GM23338 (cell line): Measurements from ENCODE around the gene PVRIG. TPM values are rescaled to one million over a fixed set of nuclear protein-coding genes. Genes with fewer than 3 reads are reported as not detected.

Experiments
- ATAC-seq: fragments of 200-7000 bp; cut with Tn5 transposase; 3 replicates; pipeline ENCODE4 v1.9.1; 2020
- DNase-seq: peaks from one replicate; pipeline ENCODE4 v3.0.0-alpha.2; 2015; ENCODE audit warnings: low spot score
- H2AFZ ChIP-seq: fragments of 200-600 bp; sonication (generic); 2 replicates; pipeline ENCODE4 v1.8.0; 2016; ENCODE audit warnings: antibody characterized with exemption, mild to moderate bottlenecking, moderate library complexity
- H3F3A ChIP-seq: fragments of 200-600 bp; sonication (generic); replicated peaks from 2 replicates; pipeline ENCODE4 v1.8.0; 2017; ENCODE audit warnings: antibody characterized with exemption, mixed run types, low read depth
- H3K27ac ChIP-seq: fragments of 200-600 bp; sonication (generic); 2 replicates; pipeline ENCODE4 v1.6.1; 2016; ENCODE audit warnings: low read depth
- H3K27me3 ChIP-seq: fragments of 200-600 bp; sonication (generic); 2 replicates; pipeline ENCODE4 v1.8.0; 2016; ENCODE audit warnings: mild to moderate bottlenecking, mixed run types, moderate library complexity; ENCODE audit not compliant: insufficient read depth
- H3K36me3 ChIP-seq: fragments of 200-600 bp; sonication (generic); 2 replicates; pipeline ENCODE4 v1.8.0; 2016; ENCODE audit warnings: mild to moderate bottlenecking; ENCODE audit not compliant: insufficient read depth
- H3K4me1 ChIP-seq: fragments of 200-600 bp; sonication (generic); 2 replicates; pipeline ENCODE4 v1.8.0; 2016; ENCODE audit warnings: mild to moderate bottlenecking, moderate library complexity; ENCODE audit not compliant: insufficient read depth
- H3K4me2 ChIP-seq: fragments of 200-600 bp; sonication (generic); 2 replicates; pipeline ENCODE4 v1.7.1; 2017; ENCODE audit warnings: mixed run types
- H3K4me3 ChIP-seq: fragments of 200-600 bp; sonication (generic); 2 replicates; pipeline ENCODE4 v1.6.1; 2016; ENCODE audit warnings: mixed run types
- H3K79me2 ChIP-seq: fragments of 200-600 bp; sonication (generic); replicated peaks from 2 replicates; pipeline ENCODE4 v1.8.0; 2017; ENCODE audit warnings: mild to moderate bottlenecking; ENCODE audit not compliant: insufficient read depth
- H3K9me2 ChIP-seq: fragments of 200-600 bp; sonication (generic); 2 replicates; pipeline ENCODE4 v1.8.0; 2017; ENCODE audit not compliant: insufficient read depth
- H4K20me1 ChIP-seq: fragments of 200-600 bp; sonication (generic); replicated peaks from 2 replicates; pipeline ENCODE4 v1.8.0; 2017; ENCODE audit warnings: mild to moderate bottlenecking; ENCODE audit not compliant: insufficient read depth
- H3K27ac Mint-ChIP-seq: 2 replicates; pipeline ENCODE4 v1.8.0; 2020; ENCODE audit warnings: inconsistent platforms, mild to moderate bottlenecking, moderate library complexity, mixed read lengths
- H3K27me3 Mint-ChIP-seq: 3 replicates; pipeline ENCODE4 v1.8.0; 2022; ENCODE audit warnings: low read depth, mild to moderate bottlenecking, moderate library complexity, mixed read lengths, inconsistent platforms; ENCODE audit not compliant: insufficient read depth, poor library complexity
- H3K36me3 Mint-ChIP-seq: 3 replicates; pipeline ENCODE4 v1.8.0; 2021; ENCODE audit warnings: low read depth, mild to moderate bottlenecking, inconsistent platforms, moderate library complexity, mixed read lengths
- H3K4me1 Mint-ChIP-seq: 3 replicates; pipeline ENCODE4 v1.8.0; 2020; ENCODE audit warnings: mild to moderate bottlenecking, inconsistent platforms, mixed read lengths
- H3K4me3 Mint-ChIP-seq: 3 replicates; pipeline ENCODE4 v1.8.0; 2021; ENCODE audit warnings: moderate library complexity, mild to moderate bottlenecking, inconsistent platforms, mixed read lengths
- H3K9me3 Mint-ChIP-seq: 3 replicates; pipeline ENCODE4 v1.8.0; 2020; ENCODE audit warnings: moderate library complexity, mild to moderate bottlenecking, inconsistent platforms, mixed read lengths
- CREB1 ChIP-seq: fragments of 250-450 bp; sonication (Bioruptor Pico); IDR thresholded peaks from 2 replicates; pipeline ENCODE4 v1.5.0; 2020; ENCODE audit warnings: low read depth, mild to moderate bottlenecking, moderate library complexity
- ETS1 ChIP-seq: IDR thresholded peaks from 2 replicates; pipeline ENCODE4 v1.6.1; 2016; ENCODE audit warnings: antibody characterized with exemption
- EZH2 ChIP-seq: fragments of 200-600 bp; sonication (generic); IDR thresholded peaks from one replicate; pipeline ENCODE4 v1.8.0; 2017; ENCODE audit warnings: antibody characterized with exemption, mild to moderate bottlenecking, low read depth; ENCODE audit not compliant: unreplicated experiment
- JUNB ChIP-seq: IDR thresholded peaks from one replicate; pipeline ENCODE4 v1.6.1; 2016; ENCODE audit warnings: antibody characterized with exemption; ENCODE audit not compliant: unreplicated experiment
- NANOG ChIP-seq: IDR thresholded peaks from 2 replicates; pipeline ENCODE4 v1.6.1; 2016; ENCODE audit warnings: antibody characterized with exemption, borderline replicate concordance
- POLR2AphosphoS5 ChIP-seq: IDR thresholded peaks from 2 replicates; pipeline ENCODE4 v1.6.1; 2016; ENCODE audit warnings: antibody characterized with exemption, low read depth
- STAT1 ChIP-seq: IDR thresholded peaks from one replicate; pipeline ENCODE4 v1.6.1; 2016; ENCODE audit warnings: antibody characterized with exemption; ENCODE audit not compliant: unreplicated experiment
- ZNF114 ChIP-seq: fragments of 250-450 bp; sonication (Bioruptor Pico); IDR thresholded peaks from 2 replicates; pipeline ENCODE4 v1.5.0; 2020; ENCODE audit warnings: mild to moderate bottlenecking, moderate library complexity
- ZNF331 ChIP-seq: fragments of 250-450 bp; sonication (Bioruptor Pico); IDR thresholded peaks from 2 replicates; pipeline ENCODE4 v1.5.0; 2020; ENCODE audit warnings: low read depth, mild to moderate bottlenecking, moderate library complexity
- polyA plus RNA-seq: library from polyadenylated mRNA; unstranded; fragments of >200 nt; fragmentation: Nextera tagmentation; extraction: Ambion mirVana; gene quantifications from 2 replicates; pipeline ENCODE4 v1.2.1, GENCODE V29; 2016
- total RNA-seq: library from RNA; depleted of rRNA; stranded (reverse); fragments of >200 nt; shearing (Covaris generic); gene quantifications from 2 replicates; pipeline ENCODE4 v1.2.3, GENCODE V29; 2014
- TF ChIP-seq, protein P1 (sequence below), 2 experiments: fragments of 200-600 bp in 1 of 2; sonication (generic) in 1 of 2; conservative IDR thresholded peaks; 2 replicates each; pipeline versions ENCODE4 v1.5.1 to v1.6.1; 2016 to 2017; ENCODE audit warnings: antibody characterized with exemption in 2 of 2, low read depth in 2 of 2, mild to moderate bottlenecking in 2 of 2, moderate library complexity in 1 of 2
- TF ChIP-seq, protein P2 (sequence below): fragments of 250-450 bp; sonication (Bioruptor Pico); IDR thresholded peaks from 2 replicates; pipeline ENCODE4 v1.5.0; 2020; ENCODE audit warnings: mild to moderate bottlenecking, moderate library complexity

PVRIG gene
- total and polyA plus RNA-seq, 2 experiments from 2014 or later, result 1.1 TPM; not detected in 1

GRCh38 chr7:100210805-100211204, 8.9 kb upstream of the PVRIG start:
- Histone ChIP-seq H2AFZ (no peak overlapping the region), H3K4me2 (no peak overlapping the region), H3K4me1 (peaks cover 5% of the 10 kb centered on the region; the same call in 1 of the 2 replicates), H3K4me3 (no peak overlapping the region), H3F3A (no peaks in the 10 kb centered on the region), H3K36me3 (no peaks in the 10 kb centered on the region), H3K9me2 (no peaks in the 10 kb centered on the region), H3K27ac (no peak overlapping the region), H4K20me1 (peaks cover under 1% of the 10 kb centered on the region; the same call in 1 of the 2 replicates), H3K79me2 (no peaks in the 10 kb centered on the region), H3K27me3 (peaks cover 54% of the 10 kb centered on the region)
- Mint-ChIP-seq H3K36me3 (no peaks in the 10 kb centered on the region), H3K4me1 (peaks cover 12% of the 10 kb centered on the region), H3K9me3 (no peaks in the 10 kb centered on the region), H3K27me3 (peaks cover 14% of the 10 kb centered on the region), H3K27ac (no peak overlapping the region), H3K4me3 (no peak overlapping the region; the same call in 2 of the 3 replicates)
- TF ChIP-seq, protein P1, sequence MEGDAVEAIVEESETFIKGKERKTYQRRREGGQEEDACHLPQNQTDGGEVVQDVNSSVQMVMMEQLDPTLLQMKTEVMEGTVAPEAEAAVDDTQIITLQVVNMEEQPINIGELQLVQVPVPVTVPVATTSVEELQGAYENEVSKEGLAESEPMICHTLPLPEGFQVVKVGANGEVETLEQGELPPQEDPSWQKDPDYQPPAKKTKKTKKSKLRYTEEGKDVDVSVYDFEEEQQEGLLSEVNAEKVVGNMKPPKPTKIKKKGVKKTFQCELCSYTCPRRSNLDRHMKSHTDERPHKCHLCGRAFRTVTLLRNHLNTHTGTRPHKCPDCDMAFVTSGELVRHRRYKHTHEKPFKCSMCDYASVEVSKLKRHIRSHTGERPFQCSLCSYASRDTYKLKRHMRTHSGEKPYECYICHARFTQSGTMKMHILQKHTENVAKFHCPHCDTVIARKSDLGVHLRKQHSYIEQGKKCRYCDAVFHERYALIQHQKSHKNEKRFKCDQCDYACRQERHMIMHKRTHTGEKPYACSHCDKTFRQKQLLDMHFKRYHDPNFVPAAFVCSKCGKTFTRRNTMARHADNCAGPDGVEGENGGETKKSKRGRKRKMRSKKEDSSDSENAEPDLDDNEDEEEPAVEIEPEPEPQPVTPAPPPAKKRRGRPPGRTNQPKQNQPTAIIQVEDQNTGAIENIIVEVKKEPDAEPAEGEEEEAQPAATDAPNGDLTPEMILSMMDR (conservative IDR thresholded peaks at IDR 0.05; ENCODE audit: low read depth in 2 of 2), result no peak
- TF ChIP-seq CREB1 (CRISPR knock-in tag), result no peak
- TF ChIP-seq ETS1, result no peak
- TF ChIP-seq ZNF114 (CRISPR knock-in tag), result no peak
- no peak for TF ChIP-seq POLR2AphosphoS5
- TF ChIP-seq JUNB, result no peak
- DNase-seq (no peak), ATAC-seq (no peak)

DNA sequence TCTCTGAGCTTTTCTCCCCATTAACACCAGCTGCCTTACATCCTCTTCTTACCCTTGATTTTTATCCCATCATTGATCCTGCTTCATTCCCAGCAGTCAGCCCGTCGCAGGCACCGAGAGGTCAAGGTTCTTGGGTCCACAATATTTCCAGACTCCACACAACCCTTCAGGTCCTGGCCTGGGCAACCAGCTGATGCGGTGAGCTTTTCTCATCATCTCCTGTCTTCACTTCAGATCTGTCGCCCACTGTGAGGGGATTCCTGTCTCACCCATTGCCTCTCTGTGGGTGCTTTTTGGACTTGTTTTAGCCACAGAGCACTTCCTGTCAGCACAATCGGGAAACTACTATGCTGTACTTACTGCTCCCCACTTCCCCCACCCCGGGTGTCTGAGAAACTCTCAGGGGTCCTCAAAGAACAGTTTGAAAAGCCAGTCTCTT, 8.4 kb upstream of the PVRIG start:
- H2AFZ ChIP-seq, result no peak overlapping the region
- H3K79me2 ChIP-seq, result no peaks in the 10 kb centered on the region
- peaks cover 2% of the 10 kb centered on the region; the same call in 1 of the 2 replicates for H4K20me1 ChIP-seq
- H3K4me1 ChIP-seq, result peaks cover 5% of the 10 kb centered on the region; the same call in 1 of the 2 replicates
- Mint-ChIP-seq H3K4me3 (no peak overlapping the region; the same call in 2 of the 3 replicates), H3K27ac (no peak overlapping the region; the same call in 1 of the 2 replicates), H3K27me3 (peaks cover 14% of the 10 kb centered on the region), H3K9me3 (no peaks in the 10 kb centered on the region), H3K36me3 (no peaks in the 10 kb centered on the region), H3K4me1 (peaks cover 12% of the 10 kb centered on the region)
- H3K4me3 ChIP-seq, result no peak overlapping the region
- H3K4me2 ChIP-seq, result no peak overlapping the region
- H3K27ac ChIP-seq, result no peak overlapping the region
- peaks cover 59% of the 10 kb centered on the region for H3K27me3 ChIP-seq
- H3K9me2 ChIP-seq, result no peaks in the 10 kb centered on the region
- ATAC-seq, result no peak
- DNase-seq, result no peak
- no peaks in the 10 kb centered on the region for H3F3A ChIP-seq
- H3K36me3 ChIP-seq, result no peaks in the 10 kb centered on the region
- TF ChIP-seq, protein P2, sequence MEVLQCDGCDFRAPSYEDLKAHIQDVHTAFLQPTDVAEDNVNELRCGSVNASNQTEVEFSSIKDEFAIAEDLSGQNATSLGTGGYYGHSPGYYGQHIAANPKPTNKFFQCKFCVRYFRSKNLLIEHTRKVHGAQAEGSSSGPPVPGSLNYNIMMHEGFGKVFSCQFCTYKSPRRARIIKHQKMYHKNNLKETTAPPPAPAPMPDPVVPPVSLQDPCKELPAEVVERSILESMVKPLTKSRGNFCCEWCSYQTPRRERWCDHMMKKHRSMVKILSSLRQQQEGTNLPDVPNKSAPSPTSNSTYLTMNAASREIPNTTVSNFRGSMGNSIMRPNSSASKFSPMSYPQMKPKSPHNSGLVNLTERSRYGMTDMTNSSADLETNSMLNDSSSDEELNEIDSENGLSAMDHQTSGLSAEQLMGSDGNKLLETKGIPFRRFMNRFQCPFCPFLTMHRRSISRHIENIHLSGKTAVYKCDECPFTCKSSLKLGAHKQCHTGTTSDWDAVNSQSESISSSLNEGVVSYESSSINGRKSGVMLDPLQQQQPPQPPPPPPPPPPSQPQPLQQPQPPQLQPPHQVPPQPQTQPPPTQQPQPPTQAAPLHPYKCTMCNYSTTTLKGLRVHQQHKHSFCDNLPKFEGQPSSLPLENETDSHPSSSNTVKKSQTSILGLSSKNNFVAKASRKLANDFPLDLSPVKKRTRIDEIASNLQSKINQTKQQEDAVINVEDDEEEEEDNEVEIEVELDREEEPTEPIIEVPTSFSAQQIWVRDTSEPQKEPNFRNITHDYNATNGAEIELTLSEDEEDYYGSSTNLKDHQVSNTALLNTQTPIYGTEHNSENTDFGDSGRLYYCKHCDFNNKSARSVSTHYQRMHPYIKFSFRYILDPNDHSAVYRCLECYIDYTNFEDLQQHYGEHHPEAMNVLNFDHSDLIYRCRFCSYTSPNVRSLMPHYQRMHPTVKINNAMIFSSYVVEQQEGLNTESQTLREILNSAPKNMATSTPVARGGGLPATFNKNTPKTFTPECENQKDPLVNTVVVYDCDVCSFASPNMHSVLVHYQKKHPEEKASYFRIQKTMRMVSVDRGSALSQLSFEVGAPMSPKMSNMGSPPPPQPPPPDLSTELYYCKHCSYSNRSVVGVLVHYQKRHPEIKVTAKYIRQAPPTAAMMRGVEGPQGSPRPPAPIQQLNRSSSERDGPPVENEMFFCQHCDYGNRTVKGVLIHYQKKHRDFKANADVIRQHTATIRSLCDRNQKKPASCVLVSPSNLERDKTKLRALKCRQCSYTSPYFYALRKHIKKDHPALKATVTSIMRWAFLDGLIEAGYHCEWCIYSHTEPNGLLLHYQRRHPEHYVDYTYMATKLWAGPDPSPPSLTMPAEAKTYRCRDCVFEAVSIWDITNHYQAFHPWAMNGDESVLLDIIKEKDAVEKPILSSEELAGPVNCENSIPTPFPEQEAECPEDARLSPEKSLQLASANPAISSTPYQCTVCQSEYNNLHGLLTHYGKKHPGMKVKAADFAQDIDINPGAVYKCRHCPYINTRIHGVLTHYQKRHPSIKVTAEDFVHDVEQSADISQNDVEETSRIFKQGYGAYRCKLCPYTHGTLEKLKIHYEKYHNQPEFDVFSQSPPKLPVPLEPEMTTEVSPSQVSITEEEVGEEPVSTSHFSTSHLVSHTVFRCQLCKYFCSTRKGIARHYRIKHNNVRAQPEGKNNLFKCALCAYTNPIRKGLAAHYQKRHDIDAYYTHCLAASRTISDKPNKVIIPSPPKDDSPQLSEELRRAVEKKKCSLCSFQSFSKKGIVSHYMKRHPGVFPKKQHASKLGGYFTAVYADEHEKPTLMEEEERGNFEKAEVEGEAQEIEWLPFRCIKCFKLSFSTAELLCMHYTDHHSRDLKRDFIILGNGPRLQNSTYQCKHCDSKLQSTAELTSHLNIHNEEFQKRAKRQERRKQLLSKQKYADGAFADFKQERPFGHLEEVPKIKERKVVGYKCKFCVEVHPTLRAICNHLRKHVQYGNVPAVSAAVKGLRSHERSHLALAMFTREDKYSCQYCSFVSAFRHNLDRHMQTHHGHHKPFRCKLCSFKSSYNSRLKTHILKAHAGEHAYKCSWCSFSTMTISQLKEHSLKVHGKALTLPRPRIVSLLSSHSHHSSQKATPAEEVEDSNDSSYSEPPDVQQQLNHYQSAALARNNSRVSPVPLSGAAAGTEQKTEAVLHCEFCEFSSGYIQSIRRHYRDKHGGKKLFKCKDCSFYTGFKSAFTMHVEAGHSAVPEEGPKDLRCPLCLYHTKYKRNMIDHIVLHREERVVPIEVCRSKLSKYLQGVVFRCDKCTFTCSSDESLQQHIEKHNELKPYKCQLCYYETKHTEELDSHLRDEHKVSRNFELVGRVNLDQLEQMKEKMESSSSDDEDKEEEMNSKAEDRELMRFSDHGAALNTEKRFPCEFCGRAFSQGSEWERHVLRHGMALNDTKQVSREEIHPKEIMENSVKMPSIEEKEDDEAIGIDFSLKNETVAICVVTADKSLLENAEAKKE (CRISPR knock-in tag), result no peak
- no peak for TF ChIP-seq ZNF114 (CRISPR knock-in tag)
- TF ChIP-seq NANOG, result no peak
- no peak for TF ChIP-seq ZNF331
- no peak for TF ChIP-seq EZH2
- no peak for TF ChIP-seq POLR2AphosphoS5
- no peak for TF ChIP-seq JUNB
- TF ChIP-seq STAT1, result no peak
